GM19438 (cell line): ENCODE results near the gene ROR2.

Experiments
- ATAC-seq: cut with Tn5 transposase; IDR thresholded peaks from one replicate; pipeline ENCODE4 v1.9.1; 2021; ENCODE audit warnings: low read depth; ENCODE audit not compliant: unreplicated experiment

The ROR2 gene

DNA sequence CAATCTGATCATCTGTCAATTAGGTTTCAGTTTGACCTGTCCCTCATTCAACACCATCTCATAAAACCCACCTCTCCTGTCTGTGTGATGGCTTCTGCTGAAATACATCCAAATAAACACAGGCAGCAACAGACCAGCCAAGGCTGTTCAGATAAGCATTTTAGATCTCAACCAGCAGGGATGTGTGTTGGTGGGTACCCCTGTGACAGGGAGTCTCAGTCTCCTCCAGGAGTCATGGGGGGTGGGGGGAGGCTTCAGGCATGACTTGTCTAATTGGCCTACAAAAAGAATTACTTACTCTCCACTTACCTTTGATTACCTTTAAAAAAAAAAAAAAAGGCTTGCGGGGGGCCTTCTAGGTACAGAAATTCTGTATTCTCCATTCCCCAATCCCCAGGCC lies 65.9 kb downstream of the ROR2 start:
- no peak for ATAC-seq

GRCh38 chr9:91883503-91883902 lies 66.5 kb downstream of the ROR2 start:
- no peak for ATAC-seq

GRCh38 chr9:91882627-91883026 lies 67.4 kb downstream of the ROR2 start:
- no peak for ATAC-seq

- no peak for ATAC-seq
These were observed 69.6 kb downstream of the ROR2 start for GRCh38 chr9:91880378-91880972.

GRCh38 chr9:91879231-91879630 lies 70.8 kb downstream of the ROR2 start:
- no peak for ATAC-seq

DNA sequence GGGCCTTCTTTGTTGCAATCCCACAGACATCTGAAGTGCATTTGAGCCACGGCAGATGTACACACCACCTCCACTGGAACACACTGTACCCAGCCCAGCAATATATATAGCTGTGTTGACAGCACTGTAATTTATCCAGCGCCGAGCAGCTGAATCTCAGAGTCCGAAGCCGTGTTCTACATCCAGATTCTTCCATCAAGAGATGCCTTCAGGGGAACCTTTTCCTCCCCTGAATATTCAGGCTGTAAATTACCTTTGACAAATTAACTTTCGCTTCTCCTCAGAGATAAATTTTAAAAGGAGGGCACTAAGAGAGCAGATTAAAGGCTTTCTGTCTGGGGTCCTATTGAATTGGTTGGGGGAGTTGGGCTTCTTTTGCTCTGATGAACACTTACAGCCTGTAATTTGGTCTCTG lies 76.4 kb downstream of the ROR2 start:
- ATAC-seq, result no peak

- no peak for ATAC-seq
These were observed 81.2 kb downstream of the ROR2 start for GRCh38 chr9:91868732-91869391.

DNA sequence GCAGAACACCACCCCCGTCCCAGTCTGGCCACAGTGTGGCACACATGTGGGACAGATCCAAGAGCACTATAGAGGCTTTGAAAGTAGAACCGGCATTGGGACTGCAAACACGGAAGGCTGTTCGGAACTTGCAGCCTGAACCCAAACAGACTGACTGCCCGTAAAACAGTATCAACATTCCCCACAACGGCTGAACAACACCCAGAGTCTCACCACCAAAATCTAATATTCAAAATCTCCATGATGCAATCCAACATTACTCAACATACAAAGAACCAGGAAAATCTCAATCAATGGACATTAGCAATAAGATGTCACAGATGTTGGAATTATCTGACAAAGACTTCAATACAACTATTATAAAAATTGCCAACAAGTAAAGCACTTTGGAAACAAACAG lies 82.3 kb downstream of the ROR2 start:
- ATAC-seq, result no peak

DNA sequence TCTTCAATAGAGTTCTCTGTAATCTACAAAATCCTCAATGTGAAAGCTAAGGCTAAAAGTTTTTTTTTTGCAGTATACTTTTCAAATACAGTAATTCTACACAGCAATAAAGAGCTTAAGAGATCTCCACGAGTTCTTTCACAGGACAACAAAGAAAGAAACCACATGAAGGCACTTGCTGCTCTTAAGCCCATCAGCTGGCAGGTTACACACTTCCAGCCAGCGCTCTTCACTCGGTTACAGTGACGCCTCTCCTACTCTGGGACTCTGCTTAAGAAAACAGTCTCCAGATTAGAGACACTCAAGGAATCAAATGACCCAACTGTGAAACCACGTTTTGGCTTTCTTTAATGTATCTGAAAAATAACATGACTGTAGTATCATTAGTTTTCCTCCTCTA lies 85.0 kb downstream of the ROR2 start:
- no peak for ATAC-seq

DNA sequence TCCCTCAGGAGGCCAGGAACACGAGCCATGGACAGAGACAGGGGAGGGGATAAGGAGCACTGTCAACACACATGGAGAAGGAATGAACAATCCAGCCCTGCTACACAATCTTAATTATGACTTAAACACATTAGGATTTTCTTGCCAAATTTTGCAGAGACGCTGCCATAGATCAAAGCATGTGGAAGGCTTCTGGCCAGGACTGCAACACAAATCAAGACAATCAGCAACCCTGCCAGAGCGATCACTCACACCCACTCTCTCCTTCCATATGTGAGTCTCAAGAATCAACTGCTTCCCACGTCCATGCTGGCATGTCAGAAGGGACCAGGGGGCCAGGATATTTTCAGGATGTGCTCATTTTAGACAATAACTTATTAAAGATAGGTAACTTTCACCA lies 85.6 kb downstream of the ROR2 start:
- no peak for ATAC-seq

GRCh38 chr9:91863469-91863868 lies 86.6 kb downstream of the ROR2 start:
- ATAC-seq, result no peak

- no peak for ATAC-seq
These were observed 91.6 kb downstream of the ROR2 start for GRCh38 chr9:91858213-91859030.

- no peak for ATAC-seq
These were observed 92.5 kb downstream of the ROR2 start for GRCh38 chr9:91857291-91858212.

DNA sequence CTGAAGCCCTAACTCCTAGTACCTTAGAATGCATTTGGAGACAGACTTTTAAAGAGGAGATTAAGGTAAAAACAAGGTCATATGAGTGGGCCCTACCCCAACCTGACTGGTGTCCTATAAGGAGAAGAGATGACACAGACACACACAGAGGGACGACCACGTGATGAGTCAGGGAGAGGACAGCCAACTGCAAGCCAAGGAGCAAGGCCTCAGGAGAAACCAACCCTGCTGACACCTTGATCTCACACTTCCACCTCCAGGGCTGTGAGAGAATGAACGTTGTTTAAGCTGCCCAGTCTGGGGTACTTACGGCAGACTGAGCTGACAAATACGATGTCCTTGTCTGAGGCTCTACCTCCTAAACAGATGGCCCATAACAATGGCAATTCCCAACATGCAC lies 93.6 kb downstream of the ROR2 start:
- ATAC-seq, result no peak

DNA sequence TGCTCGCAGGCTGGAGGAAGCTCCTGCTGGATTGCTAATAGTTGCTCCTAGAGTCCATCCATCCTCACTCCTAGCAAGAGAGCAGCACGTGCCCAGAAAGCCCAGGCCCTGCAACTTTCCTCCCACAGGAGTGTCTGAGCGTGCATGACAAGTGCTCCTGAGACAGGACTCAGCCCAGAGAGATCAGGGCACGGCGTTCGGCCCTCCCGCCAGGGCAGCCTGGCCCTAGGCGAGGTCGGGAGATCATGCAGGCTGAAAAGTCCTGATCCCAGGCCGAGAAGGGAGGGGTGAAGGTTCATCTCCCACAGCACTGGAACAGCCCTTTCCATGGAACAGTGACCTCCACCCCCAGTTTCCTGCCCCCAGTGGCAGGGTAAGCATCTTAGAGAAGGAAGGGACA lies 94.8 kb downstream of the ROR2 start:
- ATAC-seq, result no peak

- ATAC-seq, result no peak
These were observed 97.2 kb downstream of the ROR2 start for GRCh38 chr9:91852801-91853347.

GRCh38 chr9:91849694-91850093 lies 100.3 kb downstream of the ROR2 start:
- ATAC-seq, result no peak

DNA sequence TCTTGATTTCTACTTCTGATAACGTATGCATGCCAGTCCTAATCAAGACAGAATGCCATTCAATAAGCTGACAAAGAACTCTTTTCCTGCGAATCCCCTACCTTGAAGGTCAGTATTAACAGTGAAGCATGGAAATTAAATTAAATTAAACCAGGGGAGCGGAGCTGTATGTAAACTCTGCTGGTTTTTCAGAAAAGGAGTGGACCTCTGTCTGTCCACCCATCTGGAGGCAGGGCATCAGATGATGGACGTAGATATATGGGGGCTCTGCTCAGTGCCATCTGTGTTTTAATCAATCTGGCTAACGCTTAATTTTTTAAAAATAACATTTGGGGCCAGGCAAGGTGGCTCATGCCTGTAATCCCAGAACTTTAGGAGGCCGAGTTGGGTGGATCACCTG lies 101.9 kb downstream of the ROR2 start:
- ATAC-seq, result no peak

- ATAC-seq, result no peak
These were observed 102.4 kb downstream of the ROR2 start for GRCh38 chr9:91847581-91848091.

DNA sequence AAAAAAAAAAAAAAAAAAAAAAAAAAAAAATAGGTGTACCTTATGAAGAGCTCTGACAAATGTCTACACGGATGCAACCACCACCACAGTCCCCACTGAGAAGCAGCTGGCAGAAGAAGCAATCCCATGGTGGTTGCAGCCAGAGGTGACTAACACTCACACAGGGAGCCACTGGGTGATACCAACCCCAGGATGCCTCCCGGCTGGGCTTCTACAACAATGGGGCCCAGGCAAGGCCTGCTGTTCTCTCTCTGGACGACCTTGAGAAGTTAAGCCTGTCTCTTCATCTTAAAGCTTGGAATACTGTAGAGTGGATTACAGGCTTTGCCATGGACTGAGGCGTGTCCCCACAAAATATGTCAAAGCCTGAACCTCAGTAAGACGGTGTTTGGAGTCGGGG lies 104.1 kb downstream of the ROR2 start:
- no peak for ATAC-seq
